IPS DF 4.7 (cell line): ENCODE data around the gene PRICKLE2.

Source experiments
- DNase-seq: peaks from one replicate; pipeline ENCODE4 v3.0.0-alpha.2; 2013; ENCODE audit warnings: low spot score; ENCODE audit errors: extremely low read depth

Gene PRICKLE2

GRCh38 chr3:64224826-64225610 lies at the start of gene PRICKLE2:
Gene PRICKLE2, minus strand, starts transcription at chr3:64225466. Its CDS starts 26,539 bp downstream, at chr3:64198927.
- DNase-seq: no peak

DNA sequence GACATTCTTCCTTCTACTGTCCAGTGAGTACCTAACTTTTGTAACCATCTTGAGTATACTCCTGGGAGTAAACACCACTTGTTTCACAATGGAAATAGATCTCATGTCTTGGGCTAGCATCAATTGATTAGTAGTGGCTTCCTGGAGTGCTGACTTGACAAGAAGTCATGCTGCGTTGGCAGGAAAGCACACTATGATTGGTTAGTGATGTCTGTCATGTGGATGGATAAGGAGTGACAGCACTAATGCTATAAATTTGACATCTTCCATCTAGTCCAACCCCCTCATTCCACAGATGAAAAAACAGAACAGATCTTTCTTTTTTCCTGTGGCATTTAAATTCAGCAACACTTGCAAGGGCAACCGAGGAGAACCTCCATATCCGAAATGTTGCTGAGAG lies 47.6 kb upstream of the PRICKLE2 start:
- no peak for DNase-seq

DNA sequence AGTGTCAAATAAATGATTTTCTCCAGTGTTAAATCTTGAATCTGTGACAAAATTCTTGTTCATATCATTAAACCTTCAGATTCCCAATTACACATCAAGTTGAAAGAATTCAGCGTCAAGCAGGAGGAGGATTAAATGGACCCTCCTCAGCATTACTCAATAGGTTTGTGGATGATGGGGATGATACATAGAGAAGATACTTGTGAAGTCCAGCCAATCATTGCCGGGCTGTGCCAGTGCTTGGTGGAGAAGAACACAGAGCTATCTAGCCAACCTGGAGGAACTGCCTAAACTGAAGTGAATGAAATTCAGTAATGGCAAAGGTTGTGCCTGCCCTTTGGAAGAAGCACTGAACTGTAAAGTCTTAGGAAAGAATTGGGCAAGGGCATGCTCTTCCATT lies 47.0 kb upstream of the PRICKLE2 start:
- no peak for DNase-seq

GRCh38 chr3:64271631-64272030 lies 46.4 kb upstream of the PRICKLE2 start:
- DNase-seq: no peak

DNA sequence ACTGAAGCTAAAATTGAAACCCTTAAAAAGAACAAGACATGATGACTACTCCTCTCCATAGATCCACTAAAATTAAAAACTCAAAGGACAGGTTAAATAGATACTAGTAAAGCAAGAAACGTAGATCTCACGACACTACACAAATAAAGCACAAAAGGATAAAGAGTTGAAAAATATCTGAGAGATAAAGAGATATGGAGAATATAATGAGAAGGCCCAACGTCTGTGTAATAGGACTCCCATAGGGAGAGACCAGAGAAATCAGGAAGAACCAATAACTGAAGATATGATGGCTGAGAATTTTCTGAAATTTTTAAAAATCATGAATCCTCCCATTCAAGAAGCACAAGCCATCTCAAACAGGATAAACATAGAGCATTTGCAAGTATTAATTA lies 45.6 kb upstream of the PRICKLE2 start:
- no peak for DNase-seq

GRCh38 chr3:64270142-64270865 lies 45.0 kb upstream of the PRICKLE2 start:
- no peak for DNase-seq

DNA sequence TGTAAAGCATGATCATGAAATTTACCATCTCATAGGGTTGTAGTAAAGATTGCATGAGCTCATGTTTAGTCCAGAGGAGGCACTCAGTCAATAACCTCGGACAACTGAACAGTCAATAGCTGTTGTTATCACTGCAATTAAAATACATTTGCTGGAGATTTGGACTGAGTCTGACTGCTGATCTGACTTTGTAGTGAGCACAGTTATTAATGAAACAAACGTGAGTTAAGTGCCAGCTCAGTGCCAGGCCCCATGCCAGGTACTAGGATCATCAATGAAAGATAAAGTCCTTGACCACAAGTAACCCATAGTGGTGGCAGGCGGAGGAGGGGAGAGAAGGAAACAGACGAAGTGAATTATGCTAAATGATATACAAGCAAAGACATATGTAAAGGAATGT lies 43.7 kb upstream of the PRICKLE2 start:
- DNase-seq: no peak

DNA sequence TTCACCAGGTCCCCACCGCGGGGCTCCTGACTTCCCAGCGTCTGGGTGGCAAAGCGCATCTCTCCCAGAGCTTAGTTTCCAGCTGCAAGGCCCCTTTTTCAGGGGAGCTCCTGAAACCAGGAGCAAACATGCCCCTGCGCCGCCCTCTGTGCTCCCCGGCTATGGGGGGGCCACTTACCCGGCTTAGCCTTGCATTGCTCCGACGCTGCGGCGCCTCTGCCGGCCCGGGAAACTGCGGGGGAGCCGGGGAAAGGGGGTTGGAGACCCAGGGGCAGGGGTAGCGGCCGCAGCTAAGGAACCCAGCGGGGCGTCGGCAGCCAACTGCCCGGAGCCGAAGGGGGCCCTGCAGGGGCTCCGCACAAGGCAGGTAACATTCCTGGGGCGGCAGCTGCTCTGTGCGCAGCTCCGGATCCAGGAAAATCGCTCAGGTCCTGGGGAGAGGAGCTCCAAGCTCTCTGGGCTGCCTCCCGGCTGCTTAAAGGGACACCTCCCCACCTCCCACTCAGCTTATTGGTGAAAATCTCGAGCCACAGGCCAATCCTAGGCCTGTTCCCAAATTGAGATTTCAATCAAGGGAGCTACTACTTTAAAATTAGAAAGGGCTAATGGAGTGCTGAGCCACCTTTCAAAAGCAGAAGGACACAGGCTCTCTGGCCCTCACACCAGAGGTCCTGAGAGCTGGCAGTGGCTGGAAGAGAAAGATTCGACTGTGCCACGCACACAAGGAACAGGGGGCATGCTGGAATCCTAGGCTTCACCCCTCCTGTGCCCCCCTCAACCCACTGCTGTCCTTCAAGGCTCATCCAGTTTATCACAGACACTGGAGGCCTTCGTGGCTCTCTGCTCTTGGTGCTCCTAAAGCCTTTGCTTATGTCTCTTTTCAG lies 42.7 kb upstream of the PRICKLE2 start:
- DNase-seq: peak; percentile 46

DNA sequence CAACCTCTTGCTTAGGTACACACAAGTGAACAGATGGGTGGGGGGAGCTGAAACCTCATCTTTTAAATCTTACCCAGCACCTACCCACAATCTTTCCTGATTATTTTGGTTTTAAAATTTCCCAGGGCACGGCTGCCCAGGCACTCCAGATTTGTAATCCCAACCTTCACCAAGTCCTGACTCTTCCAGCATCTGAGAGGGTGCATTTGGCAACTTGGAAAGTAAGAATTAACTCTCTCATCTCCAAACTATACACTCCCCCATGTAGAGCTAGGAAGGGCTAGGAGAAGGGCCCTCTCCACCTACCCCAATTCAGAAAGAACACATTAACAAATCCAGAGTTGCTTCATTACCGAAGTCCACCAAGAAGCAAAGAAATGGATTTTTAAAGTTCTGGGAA lies 41.7 kb upstream of the PRICKLE2 start:
- DNase-seq: no peak

- no peak for DNase-seq
Observed at GRCh38 chr3:64266065-64266931, 41.0 kb upstream of the PRICKLE2 start.

GRCh38 chr3:64265646-64266045 lies 40.4 kb upstream of the PRICKLE2 start:
- DNase-seq: no peak

GRCh38 chr3:64264501-64265109 lies 39.3 kb upstream of the PRICKLE2 start:
- DNase-seq: no peak

DNA sequence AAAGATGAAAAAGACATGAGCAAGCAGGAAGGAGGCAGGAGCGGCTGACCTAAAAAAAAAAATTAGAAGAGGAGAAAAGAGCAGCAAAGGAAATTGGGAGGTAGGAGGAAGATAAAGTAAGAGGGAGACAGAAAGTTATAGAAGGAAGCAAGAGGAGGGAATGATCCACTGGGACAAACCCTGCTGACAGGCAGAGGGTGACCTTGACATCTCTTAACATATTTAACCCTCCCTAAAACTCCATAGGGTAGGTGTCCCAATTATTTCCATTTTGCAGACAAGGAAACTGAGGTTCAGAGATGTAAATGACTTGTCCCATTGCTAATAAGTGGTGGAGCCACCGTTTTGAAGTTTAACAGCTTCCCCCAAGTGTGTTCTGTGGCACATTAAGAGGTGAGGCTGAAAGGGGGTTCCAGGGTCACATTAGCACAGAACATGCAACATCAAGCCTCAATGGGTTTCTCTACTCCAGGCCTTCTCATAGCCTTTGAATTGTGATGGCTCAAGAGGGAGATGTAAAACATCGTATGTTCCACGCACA lies 37.4 kb upstream of the PRICKLE2 start:
- no peak for DNase-seq

DNA sequence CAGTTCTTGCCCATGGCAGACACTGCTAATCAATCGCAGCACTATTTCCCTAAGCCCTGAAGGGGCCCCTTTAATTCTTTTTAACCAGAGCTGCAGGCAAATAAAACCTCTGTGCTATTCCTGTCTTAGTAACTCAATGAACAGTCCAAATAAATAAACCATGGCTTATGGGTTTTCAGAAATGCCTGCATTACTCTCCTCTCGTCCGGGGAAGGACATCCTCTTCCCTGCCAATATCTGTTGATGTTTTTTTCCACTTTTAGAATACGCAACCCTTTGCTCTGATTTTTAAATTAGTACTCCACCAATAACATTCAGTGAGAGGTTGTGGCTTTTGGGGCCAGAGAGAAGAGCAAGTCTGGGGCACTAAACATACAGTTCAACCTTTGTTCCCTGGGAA lies 35.2 kb upstream of the PRICKLE2 start:
- DNase-seq: no peak

- no peak for DNase-seq
Observed at GRCh38 chr3:64259636-64260035, 34.4 kb upstream of the PRICKLE2 start.

- DNase-seq: no peak
Observed at GRCh38 chr3:64257100-64257755, 32.0 kb upstream of the PRICKLE2 start.

DNA sequence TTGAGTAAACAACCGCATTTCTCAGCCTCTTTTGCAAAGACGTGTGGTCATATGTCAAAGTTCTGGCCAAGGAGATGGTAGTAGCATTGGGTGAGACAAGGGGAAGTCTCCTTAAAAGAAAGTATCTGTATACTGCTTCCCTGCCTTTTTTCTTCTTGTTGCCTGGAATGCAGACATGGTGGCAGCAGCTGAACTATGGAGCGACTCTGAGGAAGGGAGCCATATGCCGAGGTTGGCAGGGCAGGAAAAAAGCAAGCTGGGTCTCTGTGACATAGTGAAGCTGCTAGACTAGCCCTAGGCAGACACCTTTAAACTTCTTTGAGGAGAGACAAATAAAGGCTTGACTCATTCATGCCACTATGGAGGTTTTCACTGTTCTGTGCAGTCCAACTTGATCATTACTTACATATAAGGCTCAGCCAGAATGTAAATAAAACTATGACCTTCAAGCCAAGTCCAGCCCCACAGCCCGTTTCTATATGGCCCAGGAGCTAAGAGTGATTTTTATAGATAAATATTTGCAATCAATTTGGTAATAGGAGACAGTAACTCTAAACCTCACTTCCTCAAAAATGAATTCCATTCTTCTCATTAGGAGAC lies 30.6 kb upstream of the PRICKLE2 start:
- no peak for DNase-seq

DNA sequence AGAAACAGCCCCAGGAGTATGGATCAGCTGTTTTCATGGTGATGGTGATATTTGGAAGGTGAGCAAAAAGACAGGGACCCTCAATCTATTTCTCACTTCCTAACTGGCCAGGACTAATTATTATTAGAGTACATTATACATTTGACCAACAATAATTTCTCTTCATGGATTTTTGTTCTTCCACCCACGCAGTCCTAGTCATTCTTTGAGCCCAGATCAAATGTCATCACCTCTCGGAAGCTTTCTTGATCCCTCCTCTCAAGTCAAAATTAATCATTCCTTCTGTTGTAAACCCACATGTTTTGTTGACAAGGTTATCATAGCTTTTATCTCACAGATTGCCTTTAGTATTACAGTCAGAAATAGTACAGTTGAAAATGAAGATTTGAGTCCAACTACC lies 29.2 kb upstream of the PRICKLE2 start:
- no peak for DNase-seq

DNA sequence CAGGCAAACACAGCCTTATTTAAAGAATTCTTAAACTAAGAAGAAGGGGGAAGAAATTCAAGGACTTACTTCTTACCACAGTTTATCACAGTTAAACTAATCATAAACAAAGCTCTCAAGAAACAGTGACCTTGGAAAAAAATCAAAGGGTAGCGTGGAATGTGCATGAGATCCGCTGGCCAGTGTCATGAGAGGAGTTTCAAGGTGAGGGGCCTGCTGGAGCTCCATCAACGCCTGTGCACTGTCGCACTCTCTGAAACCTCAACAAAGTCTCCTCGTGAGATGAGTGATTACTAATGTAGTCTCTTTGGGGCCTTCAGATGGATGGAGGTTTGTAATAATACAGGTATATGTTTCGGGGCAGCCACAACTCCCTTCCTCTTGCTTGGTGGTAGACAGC lies 28.4 kb upstream of the PRICKLE2 start:
- no peak for DNase-seq
